ENCODE results near the gene CHD8. TPM values are rescaled to one million over a fixed set of nuclear protein-coding genes. Genes with fewer than 3 reads are reported as not detected.
A peak's percentile ranks its signal among the peaks of the same experiment; 100 is the strongest.

The CHD8 gene
- total and polyA plus RNA-seq, 2 of the 4 experiments (the other 2 are of a cell fraction): 32.1 to 55.0 TPM

DNA sequence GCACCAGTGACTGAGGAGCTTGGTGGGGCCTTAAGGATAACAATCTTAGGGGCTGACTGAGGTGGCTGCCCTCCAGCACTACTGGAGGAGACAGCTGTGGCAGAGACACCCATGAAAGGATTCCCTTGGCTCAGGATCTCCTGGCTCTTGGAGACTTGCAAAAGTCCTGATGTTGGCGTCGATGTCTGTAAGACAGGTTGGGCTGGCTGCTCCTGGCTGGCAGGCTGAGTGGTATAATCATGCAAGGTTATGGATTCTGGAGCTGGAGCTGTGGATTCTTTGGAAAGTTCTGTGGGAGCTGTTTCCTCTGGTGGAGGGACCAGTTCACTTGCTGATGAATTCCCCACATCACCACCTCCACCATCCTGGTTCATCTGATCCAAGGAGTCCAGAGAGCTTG, 24.8 kb downstream of the CHD8 start:
- H3K9ac ChIP-seq (ENCODE audit: low read depth, low read length): no peak overlapping the region
- no peak overlapping the region for H3K56ac ChIP-seq (ENCODE audit: extremely low read depth, insufficient read depth, low read length)
- H2AFZ ChIP-seq (replicated peaks; ENCODE audit: low read length, poor library complexity): no peak overlapping the region
- H2BK120ac ChIP-seq (ENCODE audit: low read depth, low read length): no peak overlapping the region
- no peak overlapping the region for H2BK15ac ChIP-seq (ENCODE audit: low read depth, low read length)
- TSS peak; percentile 63 for BruUV-seq (replicated peaks)
- no peak overlapping the region for H4K91ac ChIP-seq (ENCODE audit: insufficient read depth, low read depth, low read length)
- no peak overlapping the region for H2BK5ac ChIP-seq (ENCODE audit: low read depth, low read length, poor library complexity, severe bottlenecking)
- in situ Hi-C loops (cut with MboI; ENCODE audit: low sequenced_read_pairs) (no loop called here), intact Hi-C loops (cut with micrococcal nuclease) (loop anchor here (5.0 kb wide), 1 partner anchor 34 kb away; no protein-coding TSS in a partner anchor), dilution Hi-C loops (cut with HindIII; ENCODE audit: low sequenced_read_pairs, unreplicated experiment) (no loop called here)
- peaks cover 39% of the 10 kb centered on the region for H3K36me3 ChIP-seq (ENCODE audit: control insufficient read depth, insufficient read depth, low read length)
- H3K4ac ChIP-seq (ENCODE audit: low read depth, low read length): no peak overlapping the region
- no peak overlapping the region for H4K8ac ChIP-seq (ENCODE audit: low read depth in 2 of 2, low read length in 2 of 2)
- H3K27me3 ChIP-seq (ENCODE audit: control insufficient read depth, insufficient read depth, low read length): no peaks in the 10 kb centered on the region
- H3K9me3 ChIP-seq (ENCODE audit: control insufficient read depth, insufficient read depth, low read length): no peaks in the 10 kb centered on the region
- ATAC-seq (ENCODE audit: low read depth) (no peak), DNase-seq (no peak)
- H3K18ac ChIP-seq (ENCODE audit: low read depth, low read length): no peak overlapping the region
- no peak overlapping the region for H3K14ac ChIP-seq (replicated peaks; ENCODE audit: low read depth, low read length)
- ChIA-PET POLR2A (ENCODE audit: unreplicated experiment) (no interaction called here), CTCF (no interaction called here)
- no peak overlapping the region for H3K4me3 ChIP-seq (ENCODE audit: insufficient read depth, low read depth, low read length)
- TF ChIP-seq MAFK (IDR thresholded peaks at IDR 0.05; ENCODE audit: low read depth, low read length) (no peak), SMC3 (IDR thresholded peaks at IDR 0.05; ENCODE audit: low read depth, low read length) (no peak), BHLHE40 (IDR thresholded peaks at IDR 0.05; ENCODE audit: low read depth, low read length) (no peak), RCOR1 (IDR thresholded peaks at IDR 0.05; ENCODE audit: insufficient replicate concordance, low read length) (no peak), RFX5 (IDR thresholded peaks at IDR 0.05; ENCODE audit: low read depth, low read length) (no peak), NFE2L2 (IDR thresholded peaks at IDR 0.05; ENCODE audit: low read depth, low read length) (no peak), CHD1 (IDR thresholded peaks at IDR 0.05; ENCODE audit: low read depth, low read length) (no peak), MXI1 (IDR thresholded peaks at IDR 0.05; ENCODE audit: borderline replicate concordance, low read depth, low read length) (no peak), FOS (IDR thresholded peaks at IDR 0.05; ENCODE audit: low read depth, low read length) (no peak), RAD21 (IDR thresholded peaks at IDR 0.05; ENCODE audit: low read length) (no peak), CTCF (conservative IDR thresholded peaks at IDR 0.05; ENCODE audit: low read depth, low read length) (no peak), CEBPB (IDR thresholded peaks at IDR 0.05; ENCODE audit: low read depth, low read length) (no peak), MAZ (IDR thresholded peaks at IDR 0.05; ENCODE audit: borderline replicate concordance, low read depth, low read length) (no peak), POLR2A (IDR thresholded peaks at IDR 0.05; ENCODE audit: low read depth, low read length) (no peak)
- TF ChIP-seq, protein P1, sequence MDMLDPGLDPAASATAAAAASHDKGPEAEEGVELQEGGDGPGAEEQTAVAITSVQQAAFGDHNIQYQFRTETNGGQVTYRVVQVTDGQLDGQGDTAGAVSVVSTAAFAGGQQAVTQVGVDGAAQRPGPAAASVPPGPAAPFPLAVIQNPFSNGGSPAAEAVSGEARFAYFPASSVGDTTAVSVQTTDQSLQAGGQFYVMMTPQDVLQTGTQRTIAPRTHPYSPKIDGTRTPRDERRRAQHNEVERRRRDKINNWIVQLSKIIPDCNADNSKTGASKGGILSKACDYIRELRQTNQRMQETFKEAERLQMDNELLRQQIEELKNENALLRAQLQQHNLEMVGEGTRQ (IDR thresholded peaks at IDR 0.05; ENCODE audit: low read depth, low read length): no peak
- TF ChIP-seq, protein P2, sequence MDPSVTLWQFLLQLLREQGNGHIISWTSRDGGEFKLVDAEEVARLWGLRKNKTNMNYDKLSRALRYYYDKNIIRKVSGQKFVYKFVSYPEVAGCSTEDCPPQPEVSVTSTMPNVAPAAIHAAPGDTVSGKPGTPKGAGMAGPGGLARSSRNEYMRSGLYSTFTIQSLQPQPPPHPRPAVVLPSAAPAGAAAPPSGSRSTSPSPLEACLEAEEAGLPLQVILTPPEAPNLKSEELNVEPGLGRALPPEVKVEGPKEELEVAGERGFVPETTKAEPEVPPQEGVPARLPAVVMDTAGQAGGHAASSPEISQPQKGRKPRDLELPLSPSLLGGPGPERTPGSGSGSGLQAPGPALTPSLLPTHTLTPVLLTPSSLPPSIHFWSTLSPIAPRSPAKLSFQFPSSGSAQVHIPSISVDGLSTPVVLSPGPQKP (IDR thresholded peaks at IDR 0.05; ENCODE audit: borderline replicate concordance, low read depth, low read length): no peak
- no CpG with 5 or more reads among the region's 2 CpGs for WGBS, 2 experiments (ENCODE audit: extremely low coverage in 2 of 2, insufficient read length in 1 of 2)
- no peak overlapping the region for H3K27ac ChIP-seq (ENCODE audit: insufficient read depth, low read length)
- H3K4me1 ChIP-seq (ENCODE audit: control insufficient read depth, insufficient read depth, low read length): no peaks in the 10 kb centered on the region
- peaks cover 36 to 48% of the 10 kb centered on the region in 2 experiments for H3K79me1 ChIP-seq (ENCODE audit: low read depth in 1 of 2, low read length in 2 of 2)
- H3K9me1 ChIP-seq (ENCODE audit: insufficient read depth, low read length): peaks cover 19% of the 10 kb centered on the region; the same call in 1 of the 2 replicates
- H4K5ac ChIP-seq (ENCODE audit: low read depth, low read length): no peak overlapping the region
- H2AK5ac ChIP-seq (ENCODE audit: low read depth, low read length): no peak overlapping the region
- peaks cover 19% of the 10 kb centered on the region for H4K20me1 ChIP-seq (ENCODE audit: insufficient read depth, low read length)
- no peak overlapping the region for H2BK20ac ChIP-seq (ENCODE audit: low read depth, low read length)
- H3K4me2 ChIP-seq (ENCODE audit: low read depth, low read length): no peak overlapping the region
- no peak overlapping the region for H3K23ac ChIP-seq (ENCODE audit: low read depth, low read length)
- H2AK9ac ChIP-seq (replicated peaks; ENCODE audit: low read depth, low read length, poor library complexity): no peak overlapping the region

Measured in IMR-90 (cell line).